ENCODE results near the gene UCN3.
"Not testable (repeated sequence)": the region's sequence is repeated elsewhere in the genome, so short reads cannot be mapped to it uniquely, and the experiment has no call there.

The UCN3 gene

GRCh38 chr10:5369362-5370158 lies 4.8 kb downstream of the UCN3 start:
- no peak for DNase-seq (ENCODE audit: low read depth)

DNA sequence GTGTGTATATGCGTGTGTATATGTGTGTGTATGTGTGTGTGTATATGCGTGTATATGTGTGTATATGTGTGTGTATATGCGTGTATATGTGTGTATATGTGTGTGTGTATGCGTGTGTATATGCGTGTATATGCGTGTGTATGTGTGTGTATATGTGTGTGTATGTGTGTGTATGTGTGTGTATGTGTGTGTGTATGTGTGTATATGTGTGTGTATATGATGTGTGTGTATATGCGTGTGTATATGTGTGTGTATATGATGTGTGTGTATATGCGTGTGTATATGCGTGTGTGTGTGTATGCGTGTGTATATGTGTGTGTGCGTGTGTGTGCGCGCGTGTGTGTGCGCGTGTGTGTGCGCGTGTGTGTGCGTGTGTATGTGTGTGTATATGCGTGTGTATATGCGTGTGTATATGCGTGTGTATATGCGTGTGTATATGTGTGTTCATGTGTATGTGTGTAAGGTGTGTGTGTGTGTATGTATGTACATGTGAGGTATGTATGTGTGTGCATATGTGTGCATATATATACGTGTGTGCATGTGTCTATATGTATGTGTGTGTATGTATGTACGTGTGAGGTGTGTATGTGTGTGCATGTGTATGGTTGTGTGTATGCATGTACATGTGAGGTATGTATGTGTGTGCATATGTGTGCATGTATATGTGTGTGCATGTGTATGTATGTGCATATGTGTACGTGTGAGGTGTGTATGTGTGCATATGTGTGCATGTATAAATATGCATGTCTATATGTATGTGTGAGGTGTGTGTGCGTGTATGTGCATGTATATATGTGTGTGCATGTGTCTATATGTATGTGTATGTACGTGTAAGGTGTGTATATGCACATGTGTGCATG lies 6.0 kb downstream of the UCN3 start:
- DNase-seq (ENCODE audit: low read depth), result no peak

DNA sequence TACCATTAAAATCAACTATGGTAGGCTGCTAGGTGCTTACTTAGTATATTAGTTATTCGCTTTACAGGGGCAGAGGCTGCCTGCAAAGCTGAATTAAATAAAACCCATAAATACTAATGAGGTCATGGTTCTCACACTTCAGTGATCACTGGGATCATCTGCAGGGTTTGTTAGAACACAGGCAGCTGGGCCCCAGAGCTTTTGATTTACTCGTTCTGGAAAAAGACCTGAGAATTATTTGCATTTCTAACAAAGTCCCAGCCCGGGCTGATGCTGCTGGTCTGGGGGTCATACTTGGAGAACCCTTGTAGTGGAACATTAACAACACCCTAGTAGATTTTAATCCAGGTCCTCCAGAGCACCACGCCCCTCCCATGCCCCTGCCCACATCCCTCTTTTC lies 8.5 kb downstream of the UCN3 start:
- DNase-seq (ENCODE audit: low read depth), result no peak

GRCh38 chr10:5373891-5374611 lies 9.3 kb downstream of the UCN3 start:
- DNase-seq (ENCODE audit: low read depth), result no peak

DNA sequence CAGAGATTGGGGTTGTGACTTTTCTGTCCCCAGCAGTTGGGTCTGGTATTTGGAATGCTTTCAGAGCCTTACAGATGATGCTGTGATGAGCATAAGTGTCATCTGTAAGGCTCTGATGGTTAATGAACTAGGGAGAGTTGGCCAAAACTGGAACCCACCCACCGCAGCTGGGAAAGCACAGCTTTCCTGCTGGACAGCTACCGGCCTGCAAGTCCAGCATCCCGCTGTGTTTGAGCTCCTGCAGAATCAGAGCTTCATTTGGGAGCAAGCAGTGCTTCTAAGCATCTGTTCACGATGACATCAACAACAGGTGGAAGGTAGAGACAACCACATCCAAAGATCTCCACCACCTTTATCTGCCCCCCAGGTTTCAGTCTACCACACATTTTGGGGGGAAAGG lies 11.7 kb downstream of the UCN3 start:
- DNase-seq (ENCODE audit: low read depth), result no peak

DNA sequence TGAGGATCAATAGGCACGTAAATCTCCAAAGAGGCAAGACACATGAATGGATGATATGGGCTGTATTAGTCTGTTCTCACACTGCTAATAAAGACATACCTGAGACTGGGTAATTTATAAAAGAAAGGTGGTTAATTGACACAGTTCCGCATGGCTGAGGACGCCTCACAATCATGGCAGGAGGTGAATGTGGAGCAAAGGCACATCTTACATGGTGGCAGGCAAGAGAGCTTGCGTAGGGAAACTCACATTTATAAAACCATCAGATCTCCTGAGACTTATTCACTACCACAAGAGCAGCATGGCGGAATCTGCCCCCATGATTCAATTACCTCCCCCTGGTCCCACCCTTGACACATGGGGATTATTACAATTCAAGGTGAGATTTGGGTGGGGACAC lies 14.4 kb downstream of the UCN3 start:
- DNase-seq (ENCODE audit: low read depth), result not testable (repeated sequence)

- not testable (repeated sequence) for DNase-seq (ENCODE audit: low read depth)
Measured at GRCh38 chr10:5380395-5380794, 15.6 kb downstream of the UCN3 start.

DNA sequence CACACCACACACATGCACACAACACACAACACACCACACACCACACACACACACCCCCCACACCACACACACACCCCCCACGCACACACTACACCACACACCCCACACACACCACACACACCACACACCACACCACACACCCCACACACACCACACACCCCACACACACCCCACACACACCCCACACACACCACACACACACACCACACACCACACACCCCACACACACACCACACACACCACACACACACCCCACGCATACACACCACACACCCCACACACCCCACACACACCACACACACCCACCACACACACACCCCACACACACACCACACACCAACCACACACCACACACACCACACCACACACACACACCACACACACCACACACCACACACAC lies 16.4 kb downstream of the UCN3 start:
- DNase-seq (ENCODE audit: low read depth), result no peak

DNA sequence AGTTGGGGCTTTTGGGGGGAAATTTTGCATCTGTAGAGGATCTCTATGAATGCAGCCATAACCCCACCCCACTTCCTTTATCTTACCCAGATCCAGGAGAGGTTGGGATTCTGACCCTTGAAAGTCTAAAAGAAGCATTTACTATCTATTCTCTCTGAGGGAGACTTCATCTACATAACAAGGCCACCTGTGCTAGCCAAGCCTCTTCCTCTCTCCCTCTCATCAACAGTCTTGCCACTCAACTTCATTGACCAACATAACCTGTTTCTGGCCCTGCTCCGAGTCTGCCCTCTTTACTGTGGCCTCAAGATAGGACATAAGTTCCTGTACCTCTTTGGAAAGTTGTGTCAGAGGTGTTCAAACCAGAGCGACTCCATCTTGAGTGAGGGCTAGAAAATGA lies 20.5 kb downstream of the UCN3 start:
- no peak for DNase-seq (ENCODE audit: low read depth)

GRCh38 chr10:5387169-5387568 lies 22.4 kb downstream of the UCN3 start:
- DNase-seq (ENCODE audit: low read depth), result no peak

DNA sequence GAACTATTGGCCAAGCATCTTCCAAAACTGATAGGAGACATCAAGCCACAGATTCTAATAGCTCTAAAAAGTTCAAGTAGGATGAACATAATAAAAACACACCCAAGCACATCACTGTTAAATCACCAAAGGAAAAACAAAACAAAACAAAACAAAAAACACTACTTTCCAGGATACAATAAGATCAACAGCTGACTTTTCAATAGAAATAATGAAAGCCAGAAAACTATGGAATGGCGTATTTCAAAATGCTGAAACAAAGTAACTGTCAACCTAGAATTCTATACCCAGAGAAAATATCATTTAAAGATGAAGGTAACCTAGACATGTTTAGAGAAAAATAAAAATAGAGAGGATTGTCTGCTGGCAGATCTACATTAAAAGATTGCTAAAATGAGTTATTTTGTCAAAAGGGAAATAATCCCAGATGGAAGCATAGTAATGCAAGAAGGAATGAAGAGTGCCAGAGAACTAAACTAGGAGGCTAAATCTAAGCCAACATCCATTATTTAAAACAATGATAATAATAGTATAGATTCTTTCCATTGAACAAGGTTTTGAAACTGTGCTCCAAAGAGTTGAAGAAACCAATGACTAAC lies 25.9 kb downstream of the UCN3 start:
- DNase-seq (ENCODE audit: low read depth), result no peak

DNA sequence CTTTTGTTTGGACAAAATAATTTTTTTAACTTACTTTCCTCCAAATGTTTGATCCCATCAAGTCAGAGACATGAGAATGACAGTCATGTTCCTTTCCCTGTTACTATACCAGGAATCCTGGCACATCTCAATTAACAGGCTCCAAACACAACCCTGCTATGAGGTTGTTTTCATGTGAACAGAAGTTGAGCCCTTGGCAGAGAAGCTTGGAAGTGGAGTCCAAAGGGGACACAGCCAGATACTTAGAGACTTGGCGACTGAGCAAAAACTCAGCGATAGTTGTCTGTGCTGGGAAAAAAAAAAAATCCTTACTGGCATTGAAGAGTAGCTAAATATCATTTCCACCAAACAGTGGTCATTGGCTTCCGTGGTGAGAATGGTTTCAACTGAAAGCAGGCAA lies 27.0 kb downstream of the UCN3 start:
- DNase-seq (ENCODE audit: low read depth), result no peak

GRCh38 chr10:5393529-5393928 lies 28.8 kb downstream of the UCN3 start:
- DNase-seq (ENCODE audit: low read depth), result no peak

GRCh38 chr10:5395168-5395567 lies 30.4 kb downstream of the UCN3 start:
- no peak for DNase-seq (ENCODE audit: low read depth)

GRCh38 chr10:5396556-5397300 lies 32.0 kb downstream of the UCN3 start:
- no peak for DNase-seq (ENCODE audit: low read depth)

- DNase-seq (ENCODE audit: low read depth), result no peak
Measured at GRCh38 chr10:5399332-5399731, 34.6 kb downstream of the UCN3 start.

DNA sequence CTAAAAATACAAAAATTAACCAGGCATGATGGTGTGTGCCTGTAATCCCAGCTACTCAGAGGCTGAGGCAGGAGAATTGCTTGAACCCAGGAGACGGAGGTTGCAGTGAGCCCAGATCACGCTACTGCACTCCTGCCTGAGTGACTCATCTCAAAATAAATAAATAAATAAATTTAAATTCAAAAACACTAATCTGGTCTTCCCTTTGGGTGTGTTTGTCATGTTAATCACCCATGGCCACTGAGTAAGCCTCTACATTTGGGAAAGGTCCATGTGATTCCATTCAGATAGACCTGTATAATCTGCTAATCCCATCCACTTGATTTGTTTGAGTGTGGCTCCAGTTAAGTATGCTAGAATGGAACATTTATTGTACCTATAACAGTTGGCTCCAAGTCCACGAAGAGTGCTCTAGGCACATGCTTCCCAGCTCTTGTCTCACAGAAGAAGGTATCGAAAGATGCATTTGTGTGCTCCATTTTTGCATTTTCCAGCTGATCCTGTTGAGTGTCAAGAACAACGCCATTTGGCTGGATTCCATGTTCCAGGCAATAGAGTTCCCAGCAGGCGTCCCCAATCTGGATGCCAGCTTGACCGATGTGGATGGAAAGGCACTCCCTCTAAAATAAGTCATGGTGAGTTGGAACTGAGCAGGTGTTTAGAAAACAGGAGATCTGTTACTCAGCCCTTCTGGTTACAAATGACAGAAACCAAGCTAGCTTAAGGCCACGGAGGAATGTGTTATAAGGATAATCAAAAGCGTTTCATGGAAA lies 35.9 kb downstream of the UCN3 start:
- DNase-seq (ENCODE audit: low read depth), result no peak

- DNase-seq (ENCODE audit: low read depth), result no peak
Measured at GRCh38 chr10:5402798-5403197, 38.0 kb downstream of the UCN3 start.

GRCh38 chr10:5404208-5405041 lies 39.7 kb downstream of the UCN3 start, which contains the start of gene TUBAL3:
Gene TUBAL3 (minus strand): TSS chr10:5404828. CDS start chr10:5404792, 36 bp downstream.
- no peak for DNase-seq (ENCODE audit: low read depth)

- DNase-seq (ENCODE audit: low read depth), result no peak
Measured at GRCh38 chr10:5406918-5407317, 42.2 kb downstream of the UCN3 start.

Measured in stimulated activated CD4-positive, alpha-beta T cell treated with anti-CD3 and anti-CD28 coated beads, Interleukin-2, amount 100 ng/mL, for 4 hours (primary cell).